Gastrocnemius medialis (tissue), 4 donors: ENCODE data around the gene SHISAL2A. TPM values are rescaled to one million over a fixed set of nuclear protein-coding genes. Genes with fewer than 3 reads are reported as not detected.

Experiments
- ATAC-seq, 2 donors: fragments of 150-250 bp; one replicate each; pipeline ENCODE4 v1.9.1; 2016
- DNase-seq, 2 donors: peaks; one replicate each; pipeline ENCODE4 v3.0.0-alpha.2; 2019
- H3K27ac ChIP-seq, 4 donors: fragments of 200-600 bp; sonication (generic); 1 replicate in 1 of 4; 2 replicates in 3 of 4; pipeline ENCODE4 v1.5.1; 2016 to 2018; ENCODE audit warnings: mild to moderate bottlenecking in 2 of 4, moderate library complexity in 1 of 4
- H3K27me3 ChIP-seq, 3 donors: fragments of 200-600 bp; sonication (generic) in 2 of 3; 1 replicate in 1 of 3; 2 replicates in 2 of 3; pipeline versions ENCODE4 v1.5.1 to v1.6.0; 2016 to 2019; ENCODE audit warnings: mild to moderate bottlenecking in 1 of 3, moderate library complexity in 1 of 3
- H3K36me3 ChIP-seq, 2 donors: fragments of 200-600 bp; sonication (generic) in 1 of 2; one replicate each; pipeline ENCODE4 v1.5.1; 2017 to 2018
- H3K4me1 ChIP-seq, 2 donors: fragments of 200-600 bp; sonication (generic) in 1 of 2; one replicate each; pipeline ENCODE4 v1.5.1; 2016 to 2017; ENCODE audit warnings: mild to moderate bottlenecking in 2 of 2
- H3K4me3 ChIP-seq, 4 donors: fragments of 200-600 bp; sonication (generic) in 3 of 4; 1 replicate in 1 of 4; 2 replicates in 3 of 4; pipeline ENCODE4 v1.5.1; 2016 to 2019; ENCODE audit warnings: mild to moderate bottlenecking in 2 of 4
- H3K9me3 ChIP-seq, 3 donors: fragments of 200-600 bp; sonication (generic) in 2 of 3; 1 replicate in 1 of 3; 2 replicates in 2 of 3; pipeline ENCODE4 v1.5.1; 2016 to 2019
- CTCF ChIP-seq, 5 experiments: fragments of 450-650 bp in 3 of 5; fragments of 200-600 bp in 2 of 5; sonication (generic) in 2 of 5; IDR thresholded peaks in 4 of 5; conservative IDR thresholded peaks in 1 of 5; 1 replicate in 4 of 5; 2 replicates in 1 of 5; pipeline ENCODE4 v1.5.1; 2016 to 2019; ENCODE audit warnings: antibody characterized with exemption in 5 of 5, mild to moderate bottlenecking in 3 of 5, moderate library complexity in 3 of 5
- POLR2A ChIP-seq, 2 donors: fragments of 450-650 bp; IDR thresholded peaks; one replicate each; pipeline ENCODE4 v1.6.1; 2017; ENCODE audit warnings: antibody characterized with exemption in 2 of 2, mild to moderate bottlenecking in 2 of 2, moderate library complexity in 2 of 2
- in situ Hi-C, 4 donors: fragments of 200-750 bp; cut with MboI; loops; one replicate each; pipeline versions ENCODE4 v1.15.0 to v1.8.0; 2017; ENCODE audit warnings: low sequenced_read_pairs in 4 of 4
- intact Hi-C: fragments of 100-400 bp; cut with DNase I; formaldehyde crosslinking; loops from one replicate; pipeline ENCODE4 v1.15.1; 2023; ENCODE audit warnings: low total_unique reads
- total RNA-seq, 4 donors: library from RNA; depleted of rRNA; stranded (reverse); fragments of >200 nt; gene quantifications; one replicate each; pipeline versions ENCODE4 v1.1.0 to v1.2.3, GENCODE V29; 2016

The SHISAL2A gene
- total RNA-seq, 4 donors from 2014 or later = 0.33 to 0.41 TPM; not detected in 2

GRCh38 chr1:52623812-52624211, 9.2 kb upstream of the SHISAL2A start:
- ATAC-seq = no peak
- Histone ChIP-seq H3K4me1 (no peaks in the 10 kb centered on the region), H3K4me3 (no peak overlapping the region), H3K36me3 (no peaks in the 10 kb centered on the region), H3K9me3 (peaks cover 0 to 13% (median 0%) of the 10 kb centered on the region in 3 donors), H3K27me3 (no peaks in the 10 kb centered on the region), H3K27ac (no peak overlapping the region)
- no peak for TF ChIP-seq CTCF (IDR thresholded peaks at IDR 0.05 in 4 of 5, conservative IDR thresholded peaks at IDR 0.05 in 1 of 5)
- no peak for TF ChIP-seq POLR2A (IDR thresholded peaks at IDR 0.05)
- no peak for DNase-seq
- intact Hi-C loops = no loop called here
- in situ Hi-C loops = no loop called here

GRCh38 chr1:52627028-52627427, 5.9 kb upstream of the SHISAL2A start:
- in situ Hi-C loops = no loop called here
- no peak overlapping the region for H3K27ac ChIP-seq
- DNase-seq = no peak

GRCh38 chr1:52628614-52629324, 4.2 kb upstream of the SHISAL2A start:
- TF ChIP-seq CTCF (IDR thresholded peaks at IDR 0.05 in 4 of 5, conservative IDR thresholded peaks at IDR 0.05 in 1 of 5) = no peak
- no peak for TF ChIP-seq POLR2A (IDR thresholded peaks at IDR 0.05)
- Histone ChIP-seq H3K27ac (no peak overlapping the region), H3K4me1 (peaks cover 0 to 13% of the 10 kb centered on the region in 2 donors), H3K9me3 (no peaks in the 10 kb centered on the region), H3K27me3 (no peaks in the 10 kb centered on the region), H3K4me3 (no peak overlapping the region), H3K36me3 (no peaks in the 10 kb centered on the region)
- DNase-seq (no peak), ATAC-seq (no peak)
- intact Hi-C loops (no loop called here), in situ Hi-C loops (no loop called here)

More at GRCh38 chr1:52627028-52627427, 5.9 kb upstream of the SHISAL2A start:
- Histone ChIP-seq H3K4me3 (no peak overlapping the region), H3K9me3 (peaks cover 0 to 5% (median 0%) of the 10 kb centered on the region in 3 donors), H3K27me3 (no peaks in the 10 kb centered on the region), H3K36me3 (no peaks in the 10 kb centered on the region), H3K4me1 (peaks cover 0 to 6% of the 10 kb centered on the region in 2 donors)
- no peak for ATAC-seq
- intact Hi-C loops = no loop called here
- TF ChIP-seq CTCF (IDR thresholded peaks at IDR 0.05 in 4 of 5, conservative IDR thresholded peaks at IDR 0.05 in 1 of 5) = no peak
- TF ChIP-seq POLR2A (IDR thresholded peaks at IDR 0.05) = no peak

- in situ Hi-C loops (no loop called here), intact Hi-C loops (no loop called here)
- no peaks in the 10 kb centered on the region for H3K36me3 ChIP-seq
Measured at GRCh38 chr1:52629325-52629643, 3.7 kb upstream of the SHISAL2A start.

More at GRCh38 chr1:52629325-52629643, 3.7 kb upstream of the SHISAL2A start:
- H3K9me3 ChIP-seq = no peaks in the 10 kb centered on the region
- no peaks in the 10 kb centered on the region for H3K27me3 ChIP-seq
- H3K4me1 ChIP-seq = peaks cover 0 to 13% of the 10 kb centered on the region in 2 donors
- ATAC-seq (no peak), DNase-seq (no peak)
- H3K4me3 ChIP-seq = no peak overlapping the region
- no peak overlapping the region for H3K27ac ChIP-seq
- TF ChIP-seq POLR2A (IDR thresholded peaks at IDR 0.05) = no peak
- no peak for TF ChIP-seq CTCF (IDR thresholded peaks at IDR 0.05 in 4 of 5, conservative IDR thresholded peaks at IDR 0.05 in 1 of 5)
